HepG2 (cell line): ENCODE results near the gene CALML5. TPM values are rescaled to one million over a fixed set of nuclear protein-coding genes. Genes with fewer than 3 reads are reported as not detected.

Experiments used
- ATAC-seq: fragments of 200-7000 bp; cut with Tn5 transposase; 3 replicates; pipeline ENCODE4 v1.9.1; 2020; ENCODE audit warnings: mild to moderate bottlenecking, moderate library complexity
- BruUV-seq: library from RNA; stranded (reverse); fragments of 400-500 nt; replicated peaks from 2 replicates; lab custom pipeline; 2021; lab: Mats Ljungman, UMichigan
- CTCF ChIA-PET: fragments of 300-600 bp; formaldehyde crosslinking; extraction: SDS; loops from one replicate; lab custom pipeline; 2021; ENCODE audit warnings: low total read pairs, inconsistent platforms, low intra/inter-chr PET ratio; lab: Yijun Ruan, JAX
- POLR2A ChIA-PET: fragments of 350-600 bp; sonication (Branson Sonifier 250); formaldehyde crosslinking; loops from one replicate; lab custom pipeline; 2020; ENCODE audit warnings: antibody characterized with exemption, inconsistent platforms; lab: Yijun Ruan, JAX
- DNase-seq: peaks from one replicate; pipeline ENCODE4 v3.0.0-alpha.2; 2015; ENCODE audit warnings: low spot score
- FAIRE-seq: peaks from 3 replicates; lab custom pipeline; 2011; peaks lifted over from hg19 to GRCh38; lab: Jason Lieb, UNC
- H2AFZ ChIP-seq: one replicate; pipeline ENCODE4 v1.6.1; 2011; ENCODE audit warnings: low read length, inconsistent platforms
- H3K27ac ChIP-seq: fragments of 300-600 bp; 3 replicates; pipeline ENCODE4 v1.8.0; 2011; ENCODE audit warnings: mixed run types, mild to moderate bottlenecking, mixed read lengths, low read length, inconsistent platforms; ENCODE audit not compliant: insufficient read depth; ENCODE audit errors: extremely low read length
- H3K27me3 ChIP-seq, 2 experiments: fragments of 200-600 bp in 1 of 2; 2 replicates in 1 of 2; 3 replicates in 1 of 2; pipeline versions ENCODE4 v1.6.0 to v1.8.0; 2011; ENCODE audit warnings: low read length in 2 of 2, mild to moderate bottlenecking in 2 of 2, moderate library complexity in 2 of 2, inconsistent platforms in 1 of 2; ENCODE audit not compliant: insufficient read depth in 2 of 2, control insufficient read depth in 1 of 2
- H3K36me3 ChIP-seq, 2 experiments: fragments of 200-600 bp in 1 of 2; replicated peaks in 1 of 2; 2 replicates in 1 of 2; 3 replicates in 1 of 2; pipeline versions ENCODE4 v1.5.1 to v1.8.0; 2011; ENCODE audit warnings: low read length in 2 of 2, inconsistent platforms in 1 of 2; ENCODE audit not compliant: insufficient read depth in 2 of 2, control insufficient read depth in 1 of 2
- H3K4me1 ChIP-seq: 2 replicates; pipeline ENCODE4 v1.5.1; 2012; ENCODE audit warnings: low read length, inconsistent platforms; ENCODE audit not compliant: insufficient read depth
- H3K4me2 ChIP-seq: 2 replicates; pipeline ENCODE4 v1.6.0; 2011; ENCODE audit warnings: low read depth, low read length, inconsistent platforms
- H3K4me3 ChIP-seq, 3 experiments: fragments of 200-600 bp in 1 of 3; sonication (generic), shearing (Covaris generic) in 1 of 3; replicated peaks in 1 of 3; 2 replicates each; pipeline ENCODE4 v1.5.1; 2011 to 2016; ENCODE audit warnings: low read length in 3 of 3, inconsistent platforms in 2 of 3, low read depth in 2 of 3, mild to moderate bottlenecking in 2 of 3, control low read depth in 1 of 3, mixed read lengths in 1 of 3; ENCODE audit not compliant: insufficient read depth in 1 of 3
- H3K79me2 ChIP-seq: one replicate; pipeline ENCODE4 v1.6.1; 2011; ENCODE audit warnings: low read length, inconsistent platforms; ENCODE audit not compliant: insufficient read depth
- H3K9ac ChIP-seq: 2 replicates; pipeline ENCODE4 v1.6.0; 2011; ENCODE audit warnings: mild to moderate bottlenecking, low read depth, low read length, inconsistent platforms; ENCODE audit not compliant: insufficient read depth
- H3K9me3 ChIP-seq: 2 replicates; pipeline ENCODE4 v1.5.1; 2012; ENCODE audit warnings: mild to moderate bottlenecking, low read length
- H4K20me1 ChIP-seq: 2 replicates; pipeline ENCODE4 v1.6.0; 2011; ENCODE audit warnings: inconsistent platforms, mild to moderate bottlenecking, low read length, moderate library complexity; ENCODE audit not compliant: insufficient read depth
- ADNP ChIP-seq: sonication (generic); formaldehyde crosslinking; IDR thresholded peaks from 2 replicates; pipeline ENCODE4 v1.4.0; 2020; ENCODE audit warnings: missing genetic modification reagents
- ARNTL ChIP-seq: sonication (generic); formaldehyde crosslinking; IDR thresholded peaks from 2 replicates; pipeline ENCODE4 v1.4.0; 2020; ENCODE audit warnings: mild to moderate bottlenecking, missing genetic modification reagents
- HOXA3 ChIP-seq: sonication (generic); formaldehyde crosslinking; IDR thresholded peaks from 2 replicates; pipeline ENCODE4 v1.5.0; 2020; ENCODE audit warnings: missing genetic modification reagents
- KDM1A ChIP-seq: IDR thresholded peaks from 2 replicates; pipeline ENCODE4 v1.6.1; 2016; ENCODE audit warnings: missing compliant biosample characterization
- MEIS2 ChIP-seq: sonication (generic); formaldehyde crosslinking; IDR thresholded peaks from 2 replicates; pipeline ENCODE4 v1.9.0; 2021; ENCODE audit warnings: mild to moderate bottlenecking, missing genetic modification reagents
- MYC ChIP-seq: sonication (generic); formaldehyde crosslinking; IDR thresholded peaks from 2 replicates; pipeline ENCODE4 v1.9.0; 2021; ENCODE audit warnings: missing genetic modification reagents, borderline replicate concordance
- POLR2A ChIP-seq, 2 experiments: IDR thresholded peaks; 2 replicates each; pipeline ENCODE4 v1.6.1; 2011; ENCODE audit warnings: low read depth in 2 of 2, low read length in 2 of 2, mild to moderate bottlenecking in 1 of 2, moderate library complexity in 1 of 2; ENCODE audit not compliant: insufficient read depth in 1 of 2
- PRMT3 ChIP-seq: sonication (generic); formaldehyde crosslinking; IDR thresholded peaks from 2 replicates; pipeline ENCODE4 v1.8.1; 2022; ENCODE audit warnings: low read depth, mild to moderate bottlenecking, moderate library complexity, missing genetic modification reagents, borderline replicate concordance
- REL ChIP-seq: sonication (generic); formaldehyde crosslinking; conservative IDR thresholded peaks from 2 replicates; pipeline ENCODE4 v1.8.0; 2022; ENCODE audit warnings: mild to moderate bottlenecking, missing genetic modification reagents, moderate library complexity
- THAP11 ChIP-seq: IDR thresholded peaks from 2 replicates; pipeline ENCODE4 v1.6.1; 2016; ENCODE audit warnings: missing biosample characterization, missing genetic modification reagents
- TOE1 ChIP-seq: sonication (generic); formaldehyde crosslinking; IDR thresholded peaks from 2 replicates; pipeline ENCODE4 v1.4.0; 2020; ENCODE audit warnings: mild to moderate bottlenecking, missing genetic modification reagents
- ZBTB7A ChIP-seq: sonication (generic); formaldehyde crosslinking; IDR thresholded peaks from 2 replicates; pipeline ENCODE4 v1.8.0; 2022; ENCODE audit warnings: mild to moderate bottlenecking, missing genetic modification reagents
- ZMYM3 ChIP-seq: sonication (generic); formaldehyde crosslinking; IDR thresholded peaks from 2 replicates; pipeline ENCODE4 v1.5.1; 2020; ENCODE audit warnings: mild to moderate bottlenecking, missing genetic modification reagents
- ZNF510 ChIP-seq: sonication (generic); formaldehyde crosslinking; IDR thresholded peaks from 2 replicates; pipeline ENCODE4 v1.4.0; 2020; ENCODE audit warnings: low read depth, mild to moderate bottlenecking, missing genetic modification reagents
- ZNF629 ChIP-seq: sonication (generic); formaldehyde crosslinking; conservative IDR thresholded peaks from 2 replicates; pipeline ENCODE4 v1.5.0; 2020; ENCODE audit warnings: missing genetic modification reagents
- ZNF720 ChIP-seq: sonication (generic); formaldehyde crosslinking; IDR thresholded peaks from 2 replicates; pipeline ENCODE4 v1.4.0; 2020; ENCODE audit warnings: missing genetic modification reagents
- ZNF747 ChIP-seq: sonication (generic); formaldehyde crosslinking; IDR thresholded peaks from 2 replicates; pipeline ENCODE4 v1.8.1; 2023; ENCODE audit warnings: missing genetic modification reagents, mild to moderate bottlenecking, borderline replicate concordance
- ZNF841 ChIP-seq: sonication (generic); formaldehyde crosslinking; IDR thresholded peaks from 2 replicates; pipeline ENCODE4 v1.8.1; 2023; ENCODE audit warnings: missing genetic modification reagents, borderline replicate concordance
- ZNF850 ChIP-seq: sonication (generic); formaldehyde crosslinking; conservative IDR thresholded peaks from 2 replicates; pipeline ENCODE4 v1.9.0; 2021; ENCODE audit warnings: mild to moderate bottlenecking, missing genetic modification reagents
- WGBS: methylation state at CpG from one replicate; pipeline ENCODE4 v1.1.6; 2017; ENCODE audit warnings: low lambda C conversion rate; 5-methylcytosine and 5-hydroxymethylcytosine counted together
- in situ Hi-C: cut with HindIII; loops from 2 replicates; pipeline ENCODE4 v1.10.0; 2017; ENCODE audit warnings: low pct_unique_long_range_greater_than_20kb; ENCODE audit not compliant: extremely low pct_ligation_motif_present
- intact Hi-C: fragments of 100-400 bp; cut with micrococcal nuclease; formaldehyde crosslinking; loops from one replicate; pipeline ENCODE4 v1.10.0; 2022; ENCODE audit not compliant: unreplicated experiment
- polyA plus RNA-seq, 8 experiments: library from polyadenylated mRNA; depleted of rRNA in 3 of 8; stranded (reverse) in 7 of 8; unstranded in 1 of 8; fragments of >200 nt; fragmentation: Illumina TruSeq in 4 of 8; extraction: Trizol in 4 of 8; gene quantifications; 2 replicates each; pipeline versions ENCODE4 v1.2.1 to v1.2.3, GENCODE V29; 2011 to 2016; ENCODE audit warnings: low read depth in 4 of 8, missing spikeins in 1 of 8, mixed read lengths in 1 of 8; ENCODE audit not compliant: insufficient read depth in 1 of 8
- total RNA-seq, 5 experiments: library from RNA; depleted of rRNA; stranded (reverse); fragments of >200 nt; fragmentation: Illumina TruSeq; extraction: Trizol; gene quantifications; 2 replicates each; pipeline ENCODE4 v1.2.3, GENCODE V29; 2016; ENCODE audit warnings: low read depth in 1 of 5
- TF ChIP-seq, protein P1 (sequence below): sonication (generic); formaldehyde crosslinking; IDR thresholded peaks from 2 replicates; pipeline ENCODE4 v1.4.0; 2020; ENCODE audit warnings: missing genetic modification reagents
- TF ChIP-seq, protein P2 (sequence below): sonication (generic); formaldehyde crosslinking; IDR thresholded peaks from 2 replicates; pipeline ENCODE4 v1.5.0; 2020; ENCODE audit warnings: missing genetic modification reagents

Gene CALML5
- total and polyA plus RNA-seq, 2 of the 13 experiments (the other 11 are each of a cell fraction or from before 2014, with no cell fraction given) = not detected

DNA sequence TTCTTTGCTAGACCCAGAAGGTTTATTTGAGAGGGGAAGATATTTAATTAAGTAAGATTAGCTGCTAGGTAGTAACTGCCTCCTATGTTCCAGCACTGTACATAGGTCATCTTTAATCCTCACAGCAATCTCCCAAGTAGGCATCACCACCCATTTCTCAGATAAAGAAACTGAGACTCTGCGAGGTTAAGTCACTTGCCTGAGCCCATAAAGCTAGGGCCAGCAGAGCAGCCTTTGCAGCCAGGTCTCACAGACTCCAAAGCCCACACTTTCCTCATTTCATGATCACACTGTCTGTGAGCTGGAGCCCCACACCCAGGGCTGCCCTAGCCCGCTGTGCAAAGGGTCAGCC lies 46.0 kb upstream of the CALML5 start:
- H3K9ac ChIP-seq = no peak overlapping the region
- DNase-seq (no peak), FAIRE-seq (no peak), ATAC-seq (no peak)
- H3K27me3 ChIP-seq = no peaks in the 10 kb centered on the region; a peak in 1 of 5 replicates
- ChIA-PET POLR2A (interaction anchor here (5.4 kb wide), 1 partner anchor 98 kb away, joined by 73 read pairs; no protein-coding TSS in a partner anchor), CTCF (no interaction called here)
- BruUV-seq = no TSS peak
- in situ Hi-C loops = no loop called here
- TF ChIP-seq TOE1 (no peak), ZNF629 (CRISPR knock-in tag) (peak; percentile 92), MYC (0 out of 2 replicates have a peak, but pooled peaks have one; percentile 9), ZNF850 (CRISPR knock-in tag) (no peak), MEIS2 (CRISPR knock-in tag) (no peak), ARNTL (no peak), ZMYM3 (peak; percentile 78), ADNP (CRISPR knock-in tag) (0 out of 2 replicates have a peak, but pooled peaks have one; percentile 60), KDM1A (CRISPR knock-in tag) (0 out of 2 replicates have a peak, but pooled peaks have one; percentile 16)
- peaks cover 68% of the 10 kb centered on the region for H3K4me1 ChIP-seq
- WGBS = 93% methylated on average over 2 of the region's 2 CpGs
- intact Hi-C loops = no loop called here
- H3K27ac ChIP-seq = peak overlapping the region; percentile 97
- no peaks in the 10 kb centered on the region for H4K20me1 ChIP-seq
- no peaks in the 10 kb centered on the region for H3K36me3 ChIP-seq
- H3K4me3 ChIP-seq = no peak overlapping the region
- H3K4me2 ChIP-seq = no peak overlapping the region
- no peaks in the 10 kb centered on the region for H3K79me2 ChIP-seq
- no peak overlapping the region for H2AFZ ChIP-seq
- peaks cover 20% of the 10 kb centered on the region for H3K9me3 ChIP-seq

DNA sequence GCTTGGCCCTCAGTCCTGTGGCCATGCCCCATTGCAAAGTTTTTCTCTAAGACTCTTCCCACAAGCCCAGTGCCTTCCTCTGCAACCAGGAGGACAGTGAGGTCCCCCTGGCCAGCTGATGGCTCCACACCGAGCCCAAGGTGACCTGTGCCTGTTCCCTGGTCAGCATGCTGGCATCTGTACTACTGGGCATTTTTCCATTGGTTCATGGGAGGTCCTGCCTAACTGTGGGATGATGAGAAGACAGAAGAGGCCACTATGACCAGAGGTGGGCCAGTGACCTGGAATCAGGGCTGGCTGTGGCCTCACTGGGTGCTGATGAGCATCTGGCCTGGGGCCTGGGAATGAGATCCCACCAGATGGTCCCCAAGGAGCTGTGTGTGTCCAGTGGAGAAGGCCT lies 45.6 kb upstream of the CALML5 start:
- ATAC-seq (no peak), DNase-seq (no peak), FAIRE-seq (no peak)
- no TSS peak for BruUV-seq
- no peaks in the 10 kb centered on the region for H3K36me3 ChIP-seq
- POLR2A ChIA-PET = interaction anchor here (5.4 kb wide), 1 partner anchor 98 kb away, joined by 73 read pairs; no protein-coding TSS in a partner anchor
- H3K4me2 ChIP-seq = no peak overlapping the region
- H3K4me3 ChIP-seq = no peak overlapping the region
- H3K4me1 ChIP-seq = peaks cover 65% of the 10 kb centered on the region
- no peak overlapping the region for H3K27ac ChIP-seq
- peaks cover 20% of the 10 kb centered on the region for H3K9me3 ChIP-seq
- no peak overlapping the region for H2AFZ ChIP-seq
- H3K27me3 ChIP-seq = no peaks in the 10 kb centered on the region; a peak in 1 of 5 replicates
- intact Hi-C loops = no loop called here
- H4K20me1 ChIP-seq = no peaks in the 10 kb centered on the region
- no peak overlapping the region for H3K9ac ChIP-seq
- 88% methylated on average over 1 of the region's 1 CpG for WGBS
- CTCF ChIA-PET = no interaction called here
- H3K79me2 ChIP-seq = no peaks in the 10 kb centered on the region
- in situ Hi-C loops = no loop called here
- no peak for TF ChIP-seq ZNF747 (CRISPR knock-in tag)
- TF ChIP-seq ZNF841 = no peak
- TF ChIP-seq ZBTB7A (CRISPR knock-in tag) = no peak
- no peak for TF ChIP-seq ZNF720
- TF ChIP-seq PRMT3 = no peak
- TF ChIP-seq POLR2A (IDR thresholded peaks at IDR 0.05; ENCODE audit: insufficient read depth in 1 of 2, low read depth in 2 of 2, low read length in 2 of 2) = no peak
- no peak for TF ChIP-seq REL (CRISPR knock-in tag)
- TF ChIP-seq THAP11 (CRISPR knock-in tag) = no peak
- no peak for TF ChIP-seq ZNF510 (CRISPR knock-in tag)
- TF ChIP-seq, protein P1, sequence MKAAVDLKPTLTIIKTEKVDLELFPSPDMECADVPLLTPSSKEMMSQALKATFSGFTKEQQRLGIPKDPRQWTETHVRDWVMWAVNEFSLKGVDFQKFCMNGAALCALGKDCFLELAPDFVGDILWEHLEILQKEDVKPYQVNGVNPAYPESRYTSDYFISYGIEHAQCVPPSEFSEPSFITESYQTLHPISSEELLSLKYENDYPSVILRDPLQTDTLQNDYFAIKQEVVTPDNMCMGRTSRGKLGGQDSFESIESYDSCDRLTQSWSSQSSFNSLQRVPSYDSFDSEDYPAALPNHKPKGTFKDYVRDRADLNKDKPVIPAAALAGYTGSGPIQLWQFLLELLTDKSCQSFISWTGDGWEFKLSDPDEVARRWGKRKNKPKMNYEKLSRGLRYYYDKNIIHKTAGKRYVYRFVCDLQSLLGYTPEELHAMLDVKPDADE (CRISPR knock-in tag) = no peak
- no peak for TF ChIP-seq HOXA3 (CRISPR knock-in tag)
- TF ChIP-seq, protein P2, sequence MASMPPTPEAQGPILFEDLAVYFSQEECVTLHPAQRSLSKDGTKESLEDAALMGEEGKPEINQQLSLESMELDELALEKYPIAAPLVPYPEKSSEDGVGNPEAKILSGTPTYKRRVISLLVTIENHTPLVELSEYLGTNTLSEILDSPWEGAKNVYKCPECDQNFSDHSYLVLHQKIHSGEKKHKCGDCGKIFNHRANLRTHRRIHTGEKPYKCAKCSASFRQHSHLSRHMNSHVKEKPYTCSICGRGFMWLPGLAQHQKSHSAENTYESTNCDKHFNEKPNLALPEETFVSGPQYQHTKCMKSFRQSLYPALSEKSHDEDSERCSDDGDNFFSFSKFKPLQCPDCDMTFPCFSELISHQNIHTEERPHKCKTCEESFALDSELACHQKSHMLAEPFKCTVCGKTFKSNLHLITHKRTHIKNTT = no peak
